NT2/D1 (cell line): ENCODE data around the gene PPP1R1B.

Experiments used
- SUZ12 ChIP-seq: IDR thresholded peaks from 2 replicates; pipeline ENCODE4 v1.6.1; 2011; ENCODE audit not compliant: insufficient read length, insufficient read depth; ENCODE audit errors: extremely low read depth
- YY1 ChIP-seq: IDR thresholded peaks from 2 replicates; pipeline ENCODE4 v1.6.1; 2011; ENCODE audit not compliant: insufficient read length, insufficient read depth
- ZNF274 ChIP-seq: IDR thresholded peaks from 2 replicates; pipeline ENCODE4 v1.6.1; 2011; ENCODE audit warnings: mild to moderate bottlenecking, low read depth, low read length

DNA sequence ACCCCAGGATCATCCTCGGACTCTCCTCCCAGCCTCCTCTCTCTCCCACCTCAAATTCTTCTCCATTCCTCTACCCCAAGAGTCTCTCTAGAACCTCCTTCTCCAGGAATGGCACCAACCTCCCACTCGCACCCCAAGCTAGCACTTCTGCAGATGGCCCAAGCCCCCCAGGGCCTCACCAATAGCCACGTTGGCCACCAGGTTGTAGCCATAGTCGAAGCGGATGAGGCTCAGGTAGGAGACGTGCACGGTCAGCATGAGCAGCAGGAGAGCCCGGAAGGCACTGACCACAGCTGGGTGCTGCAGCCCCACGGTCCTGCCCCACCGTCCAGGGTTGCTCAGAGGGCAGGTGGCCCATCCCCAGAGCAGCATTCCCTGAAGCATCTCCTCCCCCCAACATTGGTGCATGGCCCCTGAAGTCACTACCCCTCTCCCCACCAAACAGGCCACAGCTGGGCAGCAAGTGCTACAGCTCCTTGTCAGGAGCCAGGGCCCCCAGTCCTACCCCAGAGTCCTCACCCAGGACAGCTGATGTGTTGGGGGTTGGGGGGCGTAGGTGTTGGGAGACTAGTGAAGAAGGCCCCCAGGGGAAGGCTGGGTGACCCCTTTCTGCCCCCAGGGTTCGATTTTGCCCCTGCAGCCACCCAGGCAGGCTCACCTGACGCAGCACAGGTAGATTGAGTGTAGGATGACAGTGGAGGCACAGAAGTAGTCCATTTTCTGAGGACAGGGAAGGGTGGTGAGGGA, 46.8 kb downstream of the PPP1R1B start:
- no peak for TF ChIP-seq ZNF274
- no peak for TF ChIP-seq SUZ12
- no peak for TF ChIP-seq YY1
